IMR-90 (cell line): ENCODE measurements around the gene ADRB2. TPM values are rescaled to one million over a fixed set of nuclear protein-coding genes. Genes with fewer than 3 reads are reported as not detected.

Source experiments
- ATAC-seq: fragments of 200-7000 bp; cut with Tn5 transposase; 2 replicates; pipeline ENCODE4 v1.9.1; 2020; ENCODE audit warnings: low read depth, mild to moderate bottlenecking, moderate library complexity
- BruUV-seq: library from RNA; stranded (reverse); fragments of 400-500 nt; replicated peaks from 2 replicates; lab custom pipeline; 2021; lab: Mats Ljungman, UMichigan
- CTCF ChIA-PET: fragments of 300-600 bp; formaldehyde crosslinking; extraction: SDS; loops from one replicate; lab custom pipeline; 2021; ENCODE audit warnings: antibody characterized with exemption; lab: Yijun Ruan, JAX
- POLR2A ChIA-PET: fragments of 300-600 bp; sonication (Branson Sonifier 250); formaldehyde crosslinking; loops from one replicate; lab custom pipeline; 2022; ENCODE audit warnings: antibody characterized with exemption; ENCODE audit not compliant: unreplicated experiment; lab: Charles Lee
- DNase-seq: peaks from one replicate; pipeline ENCODE4 v3.0.0; 2013
- H2AFZ ChIP-seq: replicated peaks from 2 replicates; pipeline ENCODE3; 2013; ENCODE audit warnings: low read length, mild to moderate bottlenecking; ENCODE audit not compliant: poor library complexity
- H2AK5ac ChIP-seq: 2 replicates; pipeline ENCODE4 v1.6.1; 2013; ENCODE audit warnings: low read depth, low read length, inconsistent platforms
- H2AK9ac ChIP-seq: replicated peaks from 2 replicates; pipeline ENCODE3; 2013; ENCODE audit warnings: mild to moderate bottlenecking, low read depth, low read length, moderate library complexity; ENCODE audit not compliant: poor library complexity
- H2BK120ac ChIP-seq: 2 replicates; pipeline ENCODE4 v1.6.1; 2013; ENCODE audit warnings: low read depth, low read length, inconsistent platforms
- H2BK15ac ChIP-seq: 3 replicates; pipeline ENCODE4 v1.6.1; 2013; ENCODE audit warnings: low read depth, low read length, inconsistent platforms
- H2BK20ac ChIP-seq: 2 replicates; pipeline ENCODE4 v1.6.1; 2013; ENCODE audit warnings: low read depth, mild to moderate bottlenecking, inconsistent platforms, low read length, moderate library complexity
- H2BK5ac ChIP-seq: 2 replicates; pipeline ENCODE4 v1.6.1; 2013; ENCODE audit warnings: mild to moderate bottlenecking, low read depth, low read length, inconsistent platforms; ENCODE audit not compliant: poor library complexity, severe bottlenecking
- H3K14ac ChIP-seq: replicated peaks from 2 replicates; pipeline ENCODE4 v1.6.1; 2013; ENCODE audit warnings: low read depth, low read length, inconsistent platforms
- H3K18ac ChIP-seq: 2 replicates; pipeline ENCODE4 v1.6.1; 2013; ENCODE audit warnings: low read depth, low read length, control low read depth
- H3K23ac ChIP-seq: 2 replicates; pipeline ENCODE4 v1.6.1; 2013; ENCODE audit warnings: low read depth, low read length, inconsistent platforms
- H3K27ac ChIP-seq: 2 replicates; pipeline ENCODE4 v1.5.1; 2013; ENCODE audit warnings: mild to moderate bottlenecking, control low read depth, low read length; ENCODE audit not compliant: insufficient read depth
- H3K27me3 ChIP-seq: 2 replicates; pipeline ENCODE4 v1.6.1; 2013; ENCODE audit warnings: low read length; ENCODE audit not compliant: control insufficient read depth, insufficient read depth
- H3K36me3 ChIP-seq: 2 replicates; pipeline ENCODE4 v1.6.1; 2013; ENCODE audit warnings: low read length, mixed read lengths; ENCODE audit not compliant: control insufficient read depth, insufficient read depth
- H3K4ac ChIP-seq: 2 replicates; pipeline ENCODE4 v1.6.1; 2013; ENCODE audit warnings: low read depth, low read length, inconsistent platforms
- H3K4me1 ChIP-seq: 2 replicates; pipeline ENCODE4 v1.6.1; 2013; ENCODE audit warnings: low read length, mixed read lengths; ENCODE audit not compliant: control insufficient read depth, insufficient read depth
- H3K4me2 ChIP-seq: 2 replicates; pipeline ENCODE4 v1.6.1; 2013; ENCODE audit warnings: low read depth, mild to moderate bottlenecking, control low read depth, low read length, moderate library complexity
- H3K4me3 ChIP-seq: 2 replicates; pipeline ENCODE4 v1.5.1; 2013; ENCODE audit warnings: low read depth, mild to moderate bottlenecking, control low read depth, low read length, moderate library complexity; ENCODE audit not compliant: insufficient read depth
- H3K56ac ChIP-seq: 2 replicates; pipeline ENCODE4 v1.6.1; 2013; ENCODE audit warnings: low read length, inconsistent platforms; ENCODE audit not compliant: insufficient read depth; ENCODE audit errors: extremely low read depth
- H3K79me1 ChIP-seq, 2 experiments: 2 replicates each; pipeline ENCODE4 v1.6.1; 2013; ENCODE audit warnings: low read length in 2 of 2, inconsistent platforms in 1 of 2, low read depth in 1 of 2
- H3K9ac ChIP-seq: 2 replicates; pipeline ENCODE4 v1.6.1; 2013; ENCODE audit warnings: low read depth, low read length, control low read depth
- H3K9me1 ChIP-seq: 2 replicates; pipeline ENCODE4 v1.6.1; 2013; ENCODE audit warnings: low read length, inconsistent platforms; ENCODE audit not compliant: insufficient read depth
- H3K9me3 ChIP-seq: 2 replicates; pipeline ENCODE4 v1.6.1; 2013; ENCODE audit warnings: low read length; ENCODE audit not compliant: control insufficient read depth, insufficient read depth
- H4K20me1 ChIP-seq: 2 replicates; pipeline ENCODE4 v1.6.1; 2013; ENCODE audit warnings: low read length, inconsistent platforms; ENCODE audit not compliant: insufficient read depth
- H4K5ac ChIP-seq: 2 replicates; pipeline ENCODE4 v1.6.1; 2013; ENCODE audit warnings: mild to moderate bottlenecking, low read depth, low read length, control low read depth
- H4K8ac ChIP-seq, 2 experiments: 2 replicates each; pipeline ENCODE4 v1.6.1; 2013; ENCODE audit warnings: low read depth in 2 of 2, low read length in 2 of 2, control low read depth in 1 of 2, inconsistent platforms in 1 of 2
- H4K91ac ChIP-seq: 2 replicates; pipeline ENCODE4 v1.6.1; 2013; ENCODE audit warnings: low read depth, low read length, inconsistent platforms; ENCODE audit not compliant: insufficient read depth
- CEBPB ChIP-seq: IDR thresholded peaks from 2 replicates; pipeline ENCODE4 v1.6.1; 2012; ENCODE audit warnings: low read depth, low read length, improper control_type of control experiment
- CTCF ChIP-seq: conservative IDR thresholded peaks from 2 replicates; pipeline ENCODE4 v1.5.1; 2012; ENCODE audit warnings: mild to moderate bottlenecking, low read depth, low read length, improper control_type of control experiment
- ELK1 ChIP-seq: fragments of 150-350 bp; IDR thresholded peaks from 2 replicates; pipeline ENCODE4 v1.6.1; 2016; ENCODE audit warnings: low read depth, mild to moderate bottlenecking, low read length, moderate library complexity, borderline replicate concordance
- FOS ChIP-seq: fragments of 150-350 bp; IDR thresholded peaks from 2 replicates; pipeline ENCODE4 v1.6.1; 2016; ENCODE audit warnings: low read depth, low read length
- MAFK ChIP-seq: IDR thresholded peaks from 2 replicates; pipeline ENCODE4 v1.6.1; 2012; ENCODE audit warnings: low read depth, low read length, improper control_type of control experiment
- MAZ ChIP-seq: IDR thresholded peaks from 2 replicates; pipeline ENCODE4 v1.6.1; 2012; ENCODE audit warnings: low read depth, mild to moderate bottlenecking, low read length, improper control_type of control experiment, moderate library complexity, borderline replicate concordance
- NFE2L2 ChIP-seq: fragments of 150-350 bp; IDR thresholded peaks from 2 replicates; pipeline ENCODE4 v1.6.1; 2016; ENCODE audit warnings: low read depth, mild to moderate bottlenecking, low read length
- POLR2A ChIP-seq: IDR thresholded peaks from 2 replicates; pipeline ENCODE4 v1.6.1; 2012; ENCODE audit warnings: mild to moderate bottlenecking, low read depth, low read length
- RAD21 ChIP-seq: IDR thresholded peaks from 2 replicates; pipeline ENCODE4 v1.6.1; 2012; ENCODE audit warnings: low read length, improper control_type of control experiment
- RCOR1 ChIP-seq: IDR thresholded peaks from 2 replicates; pipeline ENCODE4 v1.6.1; 2012; ENCODE audit warnings: mild to moderate bottlenecking, low read length, improper control_type of control experiment; ENCODE audit not compliant: insufficient replicate concordance
- RFX5 ChIP-seq: IDR thresholded peaks from 2 replicates; pipeline ENCODE4 v1.8.0; 2012; ENCODE audit warnings: low read depth, mild to moderate bottlenecking, low read length, moderate library complexity
- SMC3 ChIP-seq: fragments of 150-350 bp; IDR thresholded peaks from 2 replicates; pipeline ENCODE4 v1.6.1; 2016; ENCODE audit warnings: low read depth, mild to moderate bottlenecking, antibody characterized with exemption, low read length, moderate library complexity
- WGBS, 2 experiments: methylation state at CpG; one replicate each; pipeline versions ENCODE4 v1.1.5 to v1.1.7; 2013; ENCODE audit warnings: missing lambda C conversion rate in 2 of 2; ENCODE audit not compliant: insufficient read length in 1 of 2; ENCODE audit errors: extremely low coverage in 2 of 2; 5-methylcytosine and 5-hydroxymethylcytosine counted together
- dilution Hi-C: fragments of 300-500 bp; cut with HindIII; formaldehyde crosslinking; loops from one replicate; pipeline ENCODE4 v1.14.3; 2018; ENCODE audit warnings: low sequenced_read_pairs; ENCODE audit not compliant: unreplicated experiment
- in situ Hi-C: fragments of 300-500 bp; cut with MboI; formaldehyde crosslinking; loops from 3 replicates; pipeline ENCODE4 v1.14.3; 2019; ENCODE audit warnings: low sequenced_read_pairs, inconsistent platforms, mixed read lengths
- intact Hi-C: fragments of 100-400 bp; cut with micrococcal nuclease; formaldehyde crosslinking; loops from 2 replicates; pipeline ENCODE4 v1.10.0; 2022
- polyA plus RNA-seq, 3 experiments: library from polyadenylated mRNA; depleted of rRNA; stranded (reverse); fragments of >200 nt; gene quantifications; 2 replicates each; pipeline ENCODE4 v1.2.3, GENCODE V29; 2012; ENCODE audit warnings: low replicate concordance in 1 of 3
- total RNA-seq: library from RNA; depleted of rRNA; stranded (reverse); fragments of >200 nt; gene quantifications from 2 replicates; pipeline ENCODE4 v1.2.3, GENCODE V29; 2012

ADRB2 gene
- total and polyA plus RNA-seq, 2 of the 4 experiments (the other 2 are of a cell fraction): 1.6 to 3.4 TPM

- no CpG with 5 or more reads among the region's 1 CpG for WGBS, 2 experiments
- H3K9me1 ChIP-seq: no peaks in the 10 kb centered on the region
- no peak overlapping the region for H2AK5ac ChIP-seq
- H3K4me1 ChIP-seq: no peaks in the 10 kb centered on the region
- no peaks in the 10 kb centered on the region; the same call in 1 of the 2 replicates for H3K27me3 ChIP-seq
- H2BK120ac ChIP-seq: no peak overlapping the region
- no peak overlapping the region for H2BK15ac ChIP-seq
- ChIA-PET CTCF (no interaction called here), POLR2A (no interaction called here)
- dilution Hi-C loops (no loop called here), intact Hi-C loops (no loop called here), in situ Hi-C loops (no loop called here)
- no peak overlapping the region for H2AK9ac ChIP-seq
- no peak overlapping the region for H3K4me2 ChIP-seq
- ATAC-seq (no peak), DNase-seq (no peak)
- H2BK20ac ChIP-seq: no peak overlapping the region
- H3K14ac ChIP-seq: no peak overlapping the region
- no peaks in the 10 kb centered on the region for H3K36me3 ChIP-seq
- H2AFZ ChIP-seq: no peak overlapping the region
- TF ChIP-seq POLR2A (no peak), NFE2L2 (no peak), FOS (no peak), RAD21 (no peak), CTCF (no peak), RCOR1 (no peak), RFX5 (no peak), CEBPB (no peak), MAFK (no peak), MAZ (no peak), ELK1 (no peak), SMC3 (no peak)
- no peak overlapping the region for H3K18ac ChIP-seq
- H3K9me3 ChIP-seq: no peaks in the 10 kb centered on the region
- no peak overlapping the region for H4K91ac ChIP-seq
- no peaks in the 10 kb centered on the region for H4K20me1 ChIP-seq
- no peak overlapping the region for H3K4me3 ChIP-seq
- H4K5ac ChIP-seq: no peak overlapping the region
- no peaks in the 10 kb centered on the region for H3K79me1 ChIP-seq
- H3K9ac ChIP-seq: no peak overlapping the region
- H3K4ac ChIP-seq: no peak overlapping the region
- no peak overlapping the region for H3K23ac ChIP-seq
- no TSS peak for BruUV-seq
- H3K56ac ChIP-seq: no peak overlapping the region
- no peak overlapping the region for H3K27ac ChIP-seq
- no peak overlapping the region for H2BK5ac ChIP-seq
- H4K8ac ChIP-seq: no peak overlapping the region
Observed at GRCh38 chr5:148816357-148816756, 10.1 kb upstream of the ADRB2 start.
